Fibroblast of skin of left biceps (primary cell): Measurements from ENCODE around the gene ZNF804B.
A peak's percentile ranks its signal among the peaks of the same experiment; 100 is the strongest.
"Not testable (repeated sequence)": the region's sequence is repeated elsewhere in the genome, so short reads cannot be mapped to it uniquely, and the experiment has no call there.

Experiments
- DNase-seq, 2 experiments: peaks; one replicate each; pipeline ENCODE4 v3.0.0-alpha.2; 2013; ENCODE audit warnings: low read depth in 2 of 2

Gene ZNF804B

GRCh38 chr7:89085580-89085979 is 326.1 kb downstream of the ZNF804B start:
- no peak for DNase-seq

- DNase-seq: no peak
Measured at GRCh38 chr7:89091550-89091949, 332.1 kb downstream of the ZNF804B start.

- DNase-seq: no peak
Measured at GRCh38 chr7:89094269-89094668, 334.8 kb downstream of the ZNF804B start.

- DNase-seq: no peak
Measured at GRCh38 chr7:89103564-89103963, 344.1 kb downstream of the ZNF804B start.

GRCh38 chr7:89104748-89105685 is 345.5 kb downstream of the ZNF804B start:
- peak; percentile 4 to 8 for DNase-seq

- DNase-seq: no peak
Measured at GRCh38 chr7:89123871-89124270, 364.4 kb downstream of the ZNF804B start.

GRCh38 chr7:89129600-89130375 is 370.3 kb downstream of the ZNF804B start:
- no peak for DNase-seq

- no peak for DNase-seq
Measured at GRCh38 chr7:89133357-89133756, 373.9 kb downstream of the ZNF804B start.

- no peak for DNase-seq
Measured at GRCh38 chr7:89133819-89134218, 374.3 kb downstream of the ZNF804B start.

- DNase-seq: no peak
Measured at GRCh38 chr7:89145801-89146200, 386.3 kb downstream of the ZNF804B start.

GRCh38 chr7:89160107-89160506 is 400.6 kb downstream of the ZNF804B start:
- DNase-seq: no peak

- DNase-seq: no peak
Measured at GRCh38 chr7:89165421-89165820, 405.9 kb downstream of the ZNF804B start.

- DNase-seq: no peak
Measured at GRCh38 chr7:89170628-89171027, 411.1 kb downstream of the ZNF804B start.

- no peak for DNase-seq
Measured at GRCh38 chr7:89182116-89182515, 422.6 kb downstream of the ZNF804B start.

- no peak for DNase-seq
Measured at GRCh38 chr7:89183712-89184111, 424.2 kb downstream of the ZNF804B start.

GRCh38 chr7:89200758-89201157 is 441.3 kb downstream of the ZNF804B start:
- DNase-seq: no peak

GRCh38 chr7:89223900-89224395 is 464.4 kb downstream of the ZNF804B start:
- no peak for DNase-seq

- not testable (repeated sequence) for DNase-seq
Measured at GRCh38 chr7:89228688-89229171, 469.2 kb downstream of the ZNF804B start.

GRCh38 chr7:89238156-89238555 is 478.7 kb downstream of the ZNF804B start:
- DNase-seq: peak; percentile 28 to 35

GRCh38 chr7:89246196-89246595 is 486.7 kb downstream of the ZNF804B start:
- DNase-seq: no peak

- DNase-seq: no peak
Measured at GRCh38 chr7:89247207-89247606, 487.7 kb downstream of the ZNF804B start.

- DNase-seq: no peak
Measured at GRCh38 chr7:89259085-89259484, 499.6 kb downstream of the ZNF804B start.
